Measurements from ENCODE around the gene GPNMB.

GPNMB gene

GRCh38 chr7:23232966-23233365, 13.6 kb upstream of the GPNMB start:
- DNase-seq = no peak

- no peak for DNase-seq
Measured at GRCh38 chr7:23234569-23235296, 11.8 kb upstream of the GPNMB start.

- no peak for DNase-seq
Measured at GRCh38 chr7:23235813-23236221, 10.8 kb upstream of the GPNMB start.

GRCh38 chr7:23237000-23237399, 9.6 kb upstream of the GPNMB start:
- DNase-seq = no peak

GRCh38 chr7:23238983-23239652, 7.5 kb upstream of the GPNMB start:
- no peak for DNase-seq

GRCh38 chr7:23239698-23240097, 6.9 kb upstream of the GPNMB start:
- DNase-seq = no peak

- no peak for DNase-seq
Measured at GRCh38 chr7:23242321-23242720, 4.3 kb upstream of the GPNMB start.

GRCh38 chr7:23242935-23243334, 3.6 kb upstream of the GPNMB start:
- DNase-seq = no peak

- no peak for DNase-seq
Measured at GRCh38 chr7:23247046-23247602, 549 bp downstream of the GPNMB start.

- DNase-seq = no peak
Measured at GRCh38 chr7:23247603-23248335, 1.2 kb downstream of the GPNMB start.

GRCh38 chr7:23249486-23249885, 2.9 kb downstream of the GPNMB start:
- DNase-seq = no peak

- DNase-seq = no peak
Measured at GRCh38 chr7:23254051-23254681, 7.6 kb downstream of the GPNMB start.

- no peak for DNase-seq
Measured at GRCh38 chr7:23256731-23257130, 10.2 kb downstream of the GPNMB start.

GRCh38 chr7:23260371-23260770, 13.8 kb downstream of the GPNMB start:
- no peak for DNase-seq

- DNase-seq = peak; percentile 61
Measured at GRCh38 chr7:23261843-23262452, 15.4 kb downstream of the GPNMB start.

- no peak for DNase-seq
Measured at GRCh38 chr7:23264916-23265458, 18.4 kb downstream of the GPNMB start.

- no peak for DNase-seq
Measured at GRCh38 chr7:23266918-23267317, 20.3 kb downstream of the GPNMB start.

GRCh38 chr7:23267357-23267756, 20.8 kb downstream of the GPNMB start:
- no peak for DNase-seq

GRCh38 chr7:23268167-23268566, 21.6 kb downstream of the GPNMB start:
- no peak for DNase-seq

GRCh38 chr7:23268746-23269145, 22.2 kb downstream of the GPNMB start:
- DNase-seq = no peak

GRCh38 chr7:23272275-23272674, 25.7 kb downstream of the GPNMB start:
- no peak for DNase-seq

GRCh38 chr7:23273141-23273599, 26.6 kb downstream of the GPNMB start:
- DNase-seq = peak; percentile 72
